H1 (cell line): ENCODE measurements around the gene SMTN. TPM values are rescaled to one million over a fixed set of nuclear protein-coding genes. Genes with fewer than 3 reads are reported as not detected.
"Not testable (repeated sequence)": the region's sequence is repeated elsewhere in the genome, so short reads cannot be mapped to it uniquely, and the experiment has no call there.

ENCODE experiments used
- CTCF ChIA-PET: fragments of 300-600 bp; sonication (Branson Sonifier 250); formaldehyde crosslinking; loops from one replicate; lab custom pipeline; 2021; ENCODE audit not compliant: partially characterized antibody; lab: Charles Lee
- POLR2A ChIA-PET: fragments of 300-600 bp; sonication (Branson Sonifier 250); formaldehyde crosslinking; loops from one replicate; lab custom pipeline; 2021; ENCODE audit warnings: inconsistent platforms; ENCODE audit not compliant: partially characterized antibody; lab: Charles Lee
- DNase-seq, 2 experiments: peaks; one replicate each; pipeline versions ENCODE4 v3.0.0 to v3.0.0-alpha.2; 2010 to 2022; ENCODE audit warnings: low spot score in 2 of 2, low read depth in 1 of 2, mixed read lengths in 1 of 2
- FAIRE-seq: peaks from 2 replicates; lab custom pipeline; 2011; peaks lifted over from hg19 to GRCh38; lab: Jason Lieb, UNC
- H2AFZ ChIP-seq: 2 replicates; pipeline ENCODE4 v1.8.1; 2012; ENCODE audit warnings: low read length, inconsistent platforms
- H2AK5ac ChIP-seq: 2 replicates; pipeline ENCODE4 v1.6.1; 2013; ENCODE audit warnings: low read depth, low read length
- H2BK120ac ChIP-seq: replicated peaks from 2 replicates; pipeline ENCODE3; 2013; ENCODE audit warnings: low read depth, low read length, inconsistent platforms
- H2BK12ac ChIP-seq: 2 replicates; pipeline ENCODE4 v1.6.1; 2013; ENCODE audit warnings: low read depth, low read length
- H2BK15ac ChIP-seq: 2 replicates; pipeline ENCODE4 v1.6.1; 2013; ENCODE audit warnings: low read length
- H2BK20ac ChIP-seq: 2 replicates; pipeline ENCODE4 v1.6.1; 2013; ENCODE audit warnings: low read length
- H2BK5ac ChIP-seq: 2 replicates; pipeline ENCODE4 v1.6.1; 2013; ENCODE audit warnings: low read depth, low read length
- H3K14ac ChIP-seq: 2 replicates; pipeline ENCODE4 v1.6.1; 2013; ENCODE audit warnings: inconsistent platforms; ENCODE audit not compliant: insufficient read length
- H3K18ac ChIP-seq: 2 replicates; pipeline ENCODE4 v1.6.1; 2013; ENCODE audit warnings: low read length; ENCODE audit errors: extremely low read depth
- H3K23ac ChIP-seq: 2 replicates; pipeline ENCODE4 v1.6.1; 2013; ENCODE audit warnings: inconsistent platforms; ENCODE audit not compliant: insufficient read length
- H3K23me2 ChIP-seq: 2 replicates; pipeline ENCODE4 v1.6.1; 2013; ENCODE audit warnings: low read depth, low read length
- H3K27ac ChIP-seq: 2 replicates; pipeline ENCODE4 v1.6.1; 2011; ENCODE audit warnings: low read depth, low read length, inconsistent platforms
- H3K27me3 ChIP-seq, 4 experiments: replicated peaks in 1 of 4; 1 replicate in 1 of 4; 2 replicates in 3 of 4; pipeline versions ENCODE4 v1.6.1 to v1.8.1; 2011 to 2013; ENCODE audit warnings: low read length in 3 of 4, mild to moderate bottlenecking in 3 of 4, inconsistent platforms in 2 of 4, mixed read lengths in 2 of 4, moderate library complexity in 1 of 4; ENCODE audit not compliant: control insufficient read depth in 3 of 4, insufficient read depth in 3 of 4; ENCODE audit errors: extremely low read depth in 1 of 4
- H3K36me3 ChIP-seq, 4 experiments: 2 replicates each; pipeline versions ENCODE4 v1.6.1 to v1.8.1; 2011 to 2013; ENCODE audit warnings: mild to moderate bottlenecking in 4 of 4, low read length in 3 of 4, moderate library complexity in 2 of 4, control low read depth in 1 of 4, inconsistent platforms in 1 of 4; ENCODE audit not compliant: insufficient read depth in 4 of 4, control insufficient read depth in 2 of 4
- H3K4ac ChIP-seq: replicated peaks from 2 replicates; pipeline ENCODE3; 2013; ENCODE audit warnings: low read length, low read depth, mixed read lengths, inconsistent platforms; ENCODE audit not compliant: insufficient read length
- H3K4me1 ChIP-seq, 4 experiments: replicated peaks in 1 of 4; 1 replicate in 1 of 4; 2 replicates in 3 of 4; pipeline versions ENCODE4 v1.6.1 to v1.8.1; 2011 to 2013; ENCODE audit warnings: low read length in 3 of 4, inconsistent platforms in 2 of 4, mixed read lengths in 1 of 4; ENCODE audit not compliant: insufficient read depth in 4 of 4, control insufficient read depth in 3 of 4
- H3K4me2 ChIP-seq, 2 experiments: 2 replicates each; pipeline versions ENCODE4 v1.6.1 to v1.8.1; 2011 to 2013; ENCODE audit warnings: low read depth in 2 of 2, low read length in 2 of 2, control low read depth in 1 of 2, inconsistent platforms in 1 of 2, mild to moderate bottlenecking in 1 of 2; ENCODE audit not compliant: insufficient read depth in 1 of 2
- H3K4me3 ChIP-seq, 4 experiments: fragments of 200-600, 300-600 bp in 1 of 4; sonication (generic), shearing (Covaris generic), sonication (Bioruptor Twin) in 1 of 4; 2 replicates each; pipeline versions ENCODE4 v1.5.1 to v1.8.1; 2011 to 2016; ENCODE audit warnings: low read length in 4 of 4, low read depth in 3 of 4, control low read depth in 2 of 4, inconsistent platforms in 2 of 4, mild to moderate bottlenecking in 2 of 4, mixed read lengths in 1 of 4, moderate library complexity in 1 of 4; ENCODE audit not compliant: insufficient read depth in 2 of 4; ENCODE audit errors: extremely low read depth in 1 of 4
- H3K56ac ChIP-seq: replicated peaks from 2 replicates; pipeline ENCODE3; 2013; ENCODE audit warnings: low read depth, mild to moderate bottlenecking, mixed read lengths, low read length, inconsistent platforms; ENCODE audit not compliant: insufficient read length
- H3K79me1 ChIP-seq: 2 replicates; pipeline ENCODE4 v1.6.1; 2013; ENCODE audit warnings: low read depth, low read length, control low read depth
- H3K79me2 ChIP-seq, 2 experiments: 2 replicates each; pipeline versions ENCODE4 v1.6.1 to v1.8.1; 2012 to 2013; ENCODE audit warnings: low read length in 2 of 2, mild to moderate bottlenecking in 2 of 2, inconsistent platforms in 1 of 2; ENCODE audit not compliant: insufficient read depth in 2 of 2, control insufficient read depth in 1 of 2
- H3K9ac ChIP-seq, 4 experiments: replicated peaks in 1 of 4; 1 replicate in 1 of 4; 2 replicates in 3 of 4; pipeline versions ENCODE4 v1.6.1 to v1.8.1; 2011 to 2013; ENCODE audit warnings: low read depth in 3 of 4, low read length in 3 of 4, control low read depth in 2 of 4, mild to moderate bottlenecking in 2 of 4, moderate library complexity in 2 of 4, inconsistent platforms in 1 of 4; ENCODE audit errors: extremely low read depth in 1 of 4
- H3K9me3 ChIP-seq, 2 experiments: 2 replicates each; pipeline versions ENCODE4 v1.6.1 to v1.8.1; 2012 to 2013; ENCODE audit warnings: mild to moderate bottlenecking in 2 of 2, moderate library complexity in 2 of 2, control low read depth in 1 of 2, inconsistent platforms in 1 of 2, low read depth in 1 of 2, low read length in 1 of 2, mixed read lengths in 1 of 2; ENCODE audit not compliant: insufficient read depth in 2 of 2
- H4K20me1 ChIP-seq, 2 experiments: replicated peaks in 1 of 2; 2 replicates each; pipeline versions ENCODE3 to v1.8.1; 2011 to 2013; ENCODE audit warnings: inconsistent platforms in 2 of 2, low read length in 2 of 2, mild to moderate bottlenecking in 1 of 2; ENCODE audit not compliant: insufficient read depth in 2 of 2, control insufficient read depth in 1 of 2
- H4K5ac ChIP-seq: 2 replicates; pipeline ENCODE4 v1.6.1; 2013; ENCODE audit warnings: low read length, low read depth, mixed read lengths, inconsistent platforms; ENCODE audit not compliant: insufficient read length
- H4K8ac ChIP-seq: 2 replicates; pipeline ENCODE4 v1.8.0; 2013; ENCODE audit warnings: mild to moderate bottlenecking, moderate library complexity, low read length, inconsistent platforms; ENCODE audit not compliant: insufficient read depth; ENCODE audit errors: extremely low read depth
- H4K91ac ChIP-seq: replicated peaks from 2 replicates; pipeline ENCODE3; 2013; ENCODE audit warnings: low read length, mixed read lengths, inconsistent platforms; ENCODE audit not compliant: insufficient read length
- WGBS, 2 experiments: shearing (Covaris generic) in 1 of 2; methylation state at CpG; one replicate each; pipeline versions ENCODE4 v1.1.6 to v1.1.7; 2013 to 2015; ENCODE audit warnings: low lambda C conversion rate in 2 of 2, mixed read lengths in 2 of 2, inconsistent platforms in 1 of 2, low coverage in 1 of 2, missing lambda C conversion rate in 1 of 2; ENCODE audit not compliant: insufficient replicate concordance in 2 of 2, insufficient coverage in 1 of 2, insufficient read length in 1 of 2; ENCODE audit errors: extremely low coverage in 1 of 2, missing lambda C conversion rate in 1 of 2; 5-methylcytosine and 5-hydroxymethylcytosine counted together
- polyA plus RNA-seq, 7 experiments: library from polyadenylated mRNA; depleted of rRNA in 3 of 7; stranded (reverse) in 5 of 7; unstranded in 2 of 7; fragments of >200 nt in 5 of 7; fragments of 200-250 nt in 2 of 7; gene quantifications; 1 replicate in 5 of 7; 2 replicates in 1 of 7; 4 replicates in 1 of 7; pipeline versions ENCODE4 v1.2.1 to v1.2.3, GENCODE V29; 2011 to 2013; ENCODE audit warnings: missing spikeins in 2 of 7, mixed read lengths in 2 of 7
- total RNA-seq: library from RNA; stranded (reverse); fragmentation: NEBNext Ultra II Directional; extraction: Animal tissue kit (Norgen Biotek cat#: 25700); gene quantifications from 2 replicates; pipeline ENCODE4 v1.2.1, GENCODE V29; 2021

The SMTN gene
- total and polyA plus RNA-seq, 2 of the 8 experiments (the other 6 are each of a cell fraction or from before 2014, with no cell fraction given), result 12.3 to 20.8 TPM

DNA sequence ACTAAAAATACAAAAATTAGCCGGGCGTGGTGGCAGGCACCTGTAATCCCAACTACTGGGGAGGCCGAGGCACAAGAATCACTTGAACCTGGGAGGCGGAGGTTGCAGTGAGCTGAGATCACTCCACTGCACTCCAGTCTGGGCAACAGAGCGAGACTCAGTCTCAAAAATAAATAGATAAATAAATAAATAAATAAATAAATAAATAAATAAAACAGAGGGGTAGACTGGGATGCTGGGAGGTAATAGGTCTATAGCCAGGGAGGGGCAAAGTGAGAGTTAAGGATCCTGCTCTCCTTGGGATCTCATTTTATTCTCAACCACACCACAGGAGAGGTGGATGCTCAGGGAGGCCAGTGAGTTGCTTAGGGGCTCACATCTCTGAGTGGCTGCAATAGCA, 16.4 kb downstream of the SMTN start:
- H3K4me2 ChIP-seq, H3K79me2 ChIP-seq, H3K36me3 ChIP-seq, H3K18ac ChIP-seq, DNase-seq, H4K8ac ChIP-seq, H2BK120ac ChIP-seq, H3K4ac ChIP-seq, H3K56ac ChIP-seq, H2BK20ac ChIP-seq, H3K27me3 ChIP-seq, H2AFZ ChIP-seq, H3K9ac ChIP-seq, H3K4me3 ChIP-seq, H2BK12ac ChIP-seq, H3K14ac ChIP-seq, H4K91ac ChIP-seq, FAIRE-seq, H2AK5ac ChIP-seq, H4K20me1 ChIP-seq, H3K23me2 ChIP-seq, H3K9me3 ChIP-seq, H3K27ac ChIP-seq, H2BK5ac ChIP-seq, H3K79me1 ChIP-seq, H2BK15ac ChIP-seq, H3K23ac ChIP-seq, H4K5ac ChIP-seq: not testable (repeated sequence)
- 93% methylated on average over 5 of the region's 5 CpGs; no CpG with 5 or more reads in 1 of the 2 experiments for WGBS, 2 experiments
- peaks cover 5 to 15% (median 11%) of the 10 kb centered on the region in 4 experiments for H3K4me1 ChIP-seq
- ChIA-PET POLR2A (interaction anchor here (1.2 to 5.1 kb wide), 5 partner anchors 12 to 128 kb away, joined by 3 to 57 read pairs (median 6); partner anchors contain the start of genes MORC2, PLA2G3, SMTN and TUG1), CTCF (interaction anchor here (0.9 to 16.8 kb wide), 6 partner anchors 8 to 51 kb away, joined by 3 to 207 read pairs (median 14); partner anchors contain the start of genes SELENOM and SMTN)
